Adrenal gland (tissue), 12 donors: ENCODE measurements around the gene IFNA8. TPM values are rescaled to one million over a fixed set of nuclear protein-coding genes. Genes with fewer than 3 reads are reported as not detected.

Source experiments
- DNase-seq, 7 donors: peaks; one replicate each; pipeline ENCODE4 v3.0.0-alpha.2; 2019 to 2020
- H3K27ac ChIP-seq, 5 donors: fragments of 200-600 bp; sonication (generic) in 4 of 5; 1 replicate in 3 of 5; 2 replicates in 2 of 5; pipeline versions ENCODE4 v1.5.1 to v1.8.0; 2016 to 2020; ENCODE audit warnings: mild to moderate bottlenecking in 1 of 5
- H3K27me3 ChIP-seq: fragments of 200-600 bp; 2 replicates; pipeline ENCODE4 v1.8.0; 2021
- H3K36me3 ChIP-seq, 2 donors: fragments of 200-600 bp; replicated peaks in 1 of 2; 1 replicate in 1 of 2; 2 replicates in 1 of 2; pipeline versions ENCODE4 v1.5.1 to v1.8.0; 2018 to 2022
- H3K4me1 ChIP-seq, 2 donors: fragments of 200-600 bp; replicated peaks in 1 of 2; 1 replicate in 1 of 2; 2 replicates in 1 of 2; pipeline versions ENCODE4 v1.5.1 to v1.8.0; 2018 to 2021
- H3K4me3 ChIP-seq, 4 donors: fragments of 200-600 bp; sonication (generic) in 3 of 4; one replicate each; pipeline ENCODE4 v1.5.1; 2016 to 2018
- H3K9me3 ChIP-seq, 3 donors: fragments of 200-600 bp; sonication (generic) in 1 of 3; replicated peaks in 1 of 3; 1 replicate in 2 of 3; 2 replicates in 1 of 3; pipeline versions ENCODE4 v1.5.1 to v1.8.0; 2016 to 2021
- POLR2A ChIP-seq, 2 donors: fragments of 450-650 bp; IDR thresholded peaks; one replicate each; pipeline ENCODE4 v1.6.1; 2017; ENCODE audit warnings: antibody characterized with exemption in 2 of 2, mild to moderate bottlenecking in 2 of 2, moderate library complexity in 1 of 2
- WGBS, 4 donors: extraction: QIAGEN DNeasy Blood & Tissue Kit in 2 of 4; methylation state at CpG; one replicate each; pipeline versions ENCODE4 v1.1.5 to v1.1.7; 2013 to 2017; 5-methylcytosine and 5-hydroxymethylcytosine counted together
- intact Hi-C, 2 donors: fragments of 100-400 bp; cut with DNase I; formaldehyde crosslinking; loops; one replicate each; pipeline versions ENCODE4 v1.14.1 to v1.15.0; 2022 to 2023
- polyA plus RNA-seq, 3 donors: library from polyadenylated mRNA; stranded (reverse); fragments of 200-250 nt in 2 of 3; fragments of 350-450 nt in 1 of 3; fragmentation: Illumina TruSeq in 1 of 3; extraction: RNeasy Lipid Tissue Mini Kit (QIAGEN cat#74804) in 1 of 3; gene quantifications; one replicate each; pipeline ENCODE4 v1.2.3, GENCODE V29; 2013 to 2014
- total RNA-seq, 9 donors: library from RNA; depleted of rRNA in 4 of 9; stranded (reverse); fragments of >200 nt in 4 of 9; fragments of 120-200 nt in 1 of 9; fragmentation: NEBNext Ultra II Directional in 1 of 9; extraction: Animal tissue kit (Norgen Biotek cat#: 25700) in 1 of 9; gene quantifications; one replicate each; pipeline versions ENCODE4 v1.1.0 to v1.2.4, GENCODE V29; 2013 to 2023
- TF ChIP-seq, protein P1 (sequence below), 6 experiments: fragments of 450-650 bp in 4 of 6; fragments of 200-600 bp in 2 of 6; sonication (generic) in 1 of 6; IDR thresholded peaks; 1 replicate in 5 of 6; 2 replicates in 1 of 6; pipeline versions ENCODE4 v1.5.1 to v1.8.0; 2016 to 2021; ENCODE audit warnings: antibody characterized with exemption in 6 of 6, mild to moderate bottlenecking in 2 of 6, moderate library complexity in 1 of 6
- donor health status: healthy with polysubstance abuse.
- donor health status: Bipolar disorder and iron deficiency.
- donor health status: DM: yes; HTN: yes; CAD: no.
- donor health status: DM: no; HTN: no; CAD: no.
- donor health status: DM: no; HTN: no; CAD: no.
- donor health status: DM: yes; HTN: yes; CAD: no.

The IFNA8 gene
- total and polyA plus RNA-seq, 12 donors: not detected

- Histone ChIP-seq H3K9me3 (no peaks in the 10 kb centered on the region), H3K4me1 (no peaks in the 10 kb centered on the region), H3K4me3 (no peak overlapping the region), H3K27ac (no peak overlapping the region), H3K27me3 (no peaks in the 10 kb centered on the region), H3K36me3 (no peaks in the 10 kb centered on the region)
- intact Hi-C loops: no loop called here
- TF ChIP-seq, protein P1, sequence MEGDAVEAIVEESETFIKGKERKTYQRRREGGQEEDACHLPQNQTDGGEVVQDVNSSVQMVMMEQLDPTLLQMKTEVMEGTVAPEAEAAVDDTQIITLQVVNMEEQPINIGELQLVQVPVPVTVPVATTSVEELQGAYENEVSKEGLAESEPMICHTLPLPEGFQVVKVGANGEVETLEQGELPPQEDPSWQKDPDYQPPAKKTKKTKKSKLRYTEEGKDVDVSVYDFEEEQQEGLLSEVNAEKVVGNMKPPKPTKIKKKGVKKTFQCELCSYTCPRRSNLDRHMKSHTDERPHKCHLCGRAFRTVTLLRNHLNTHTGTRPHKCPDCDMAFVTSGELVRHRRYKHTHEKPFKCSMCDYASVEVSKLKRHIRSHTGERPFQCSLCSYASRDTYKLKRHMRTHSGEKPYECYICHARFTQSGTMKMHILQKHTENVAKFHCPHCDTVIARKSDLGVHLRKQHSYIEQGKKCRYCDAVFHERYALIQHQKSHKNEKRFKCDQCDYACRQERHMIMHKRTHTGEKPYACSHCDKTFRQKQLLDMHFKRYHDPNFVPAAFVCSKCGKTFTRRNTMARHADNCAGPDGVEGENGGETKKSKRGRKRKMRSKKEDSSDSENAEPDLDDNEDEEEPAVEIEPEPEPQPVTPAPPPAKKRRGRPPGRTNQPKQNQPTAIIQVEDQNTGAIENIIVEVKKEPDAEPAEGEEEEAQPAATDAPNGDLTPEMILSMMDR (IDR thresholded peaks at IDR 0.05): no peak
- TF ChIP-seq POLR2A (IDR thresholded peaks at IDR 0.05): no peak
- WGBS, 4 donors: 61 to 78% (median 71%) methylated on average over 4 of the region's 4 CpGs
- DNase-seq: no peak
Observed at GRCh38 chr9:21452681-21453080, 43.8 kb downstream of the IFNA8 start.

DNA sequence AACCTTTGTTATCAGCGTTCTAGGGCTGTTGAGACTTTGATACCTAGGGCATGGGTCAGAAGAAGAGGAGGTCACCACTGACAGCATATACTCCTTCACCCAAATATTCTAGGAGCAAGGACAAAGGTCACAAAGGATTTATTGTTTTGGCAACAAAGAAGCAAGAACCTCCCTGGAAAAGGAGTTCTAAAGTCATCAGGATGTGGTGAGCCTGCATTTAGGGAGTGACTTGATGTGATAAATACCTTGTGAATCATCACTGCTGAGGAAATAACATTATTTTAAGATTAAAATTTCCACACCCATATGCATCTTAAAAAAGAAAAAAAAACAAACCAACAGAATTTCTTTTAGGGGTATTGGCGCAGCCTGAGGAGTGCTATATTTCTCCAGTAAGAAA lies 45.2 kb downstream of the IFNA8 start:
- Histone ChIP-seq H3K36me3 (no peaks in the 10 kb centered on the region), H3K4me3 (no peak overlapping the region), H3K27ac (no peak overlapping the region), H3K4me1 (no peaks in the 10 kb centered on the region), H3K27me3 (no peaks in the 10 kb centered on the region), H3K9me3 (no peaks in the 10 kb centered on the region)
- TF ChIP-seq, protein P1 (IDR thresholded peaks at IDR 0.05): no peak
- no peak for TF ChIP-seq POLR2A (IDR thresholded peaks at IDR 0.05)
- no peak for DNase-seq
- intact Hi-C loops: no loop called here
- WGBS, 4 donors: 44 to 65% (median 57%) methylated on average over 2 of the region's 2 CpGs

DNA sequence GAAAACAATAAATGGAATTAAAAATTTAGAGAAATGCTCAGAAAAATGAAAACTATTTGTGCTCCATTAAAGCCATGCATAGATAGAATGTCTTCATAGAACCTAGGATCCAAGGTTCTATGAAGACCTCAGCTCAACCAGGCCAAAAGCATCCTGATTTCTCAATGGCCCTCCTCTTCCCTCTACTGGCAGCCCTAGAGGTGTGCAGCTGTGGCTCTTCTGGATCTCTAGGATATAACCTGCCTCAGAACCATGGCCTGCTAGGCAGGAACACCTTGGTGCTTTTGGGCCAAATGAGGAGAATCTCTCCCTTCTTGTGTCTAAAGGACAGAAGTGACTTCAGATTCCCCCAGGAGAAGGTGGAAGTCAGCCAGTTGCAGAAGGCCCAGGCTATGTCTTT lies 46.4 kb downstream of the IFNA8 start:
- peak in 1 of 7 donors; percentile 9 for DNase-seq
- intact Hi-C loops: no loop called here
- Histone ChIP-seq H3K27ac (no peak overlapping the region), H3K27me3 (no peaks in the 10 kb centered on the region), H3K4me3 (no peak overlapping the region), H3K9me3 (no peaks in the 10 kb centered on the region), H3K4me1 (no peaks in the 10 kb centered on the region), H3K36me3 (no peaks in the 10 kb centered on the region)
- TF ChIP-seq, protein P1 (IDR thresholded peaks at IDR 0.05): peak; percentile 22 to 52 (median 35)
- TF ChIP-seq POLR2A (IDR thresholded peaks at IDR 0.05): no peak

Other genes starting within 250 kb of the IFNA8 start
- not detected for gene IFNA21, start 242.5 kb upstream of the IFNA8 start, total RNA-seq
- not detected for gene IFNA21, start 242.5 kb upstream of the IFNA8 start, polyA plus RNA-seq
- gene IFNA4, start 221.5 kb upstream of the IFNA8 start, total RNA-seq: not detected
- not detected for gene IFNA4, start 221.5 kb upstream of the IFNA8 start, polyA plus RNA-seq
- not detected for gene IFNA7, start 206.9 kb upstream of the IFNA8 start, total RNA-seq
- not detected for gene IFNA7, start 206.9 kb upstream of the IFNA8 start, polyA plus RNA-seq
- not detected for gene IFNA10, start 202.0 kb upstream of the IFNA8 start, total RNA-seq
- gene IFNA10, start 202.0 kb upstream of the IFNA8 start, polyA plus RNA-seq: not detected
- gene IFNA16, start 191.8 kb upstream of the IFNA8 start, total RNA-seq: not detected
- gene IFNA16, start 191.8 kb upstream of the IFNA8 start, polyA plus RNA-seq: not detected
- not detected for gene IFNA17, start 180.9 kb upstream of the IFNA8 start, total RNA-seq
- not detected for gene IFNA17, start 180.9 kb upstream of the IFNA8 start, polyA plus RNA-seq
- not detected for gene IFNA14, start 169.1 kb upstream of the IFNA8 start, total RNA-seq
- not detected for gene IFNA14, start 169.1 kb upstream of the IFNA8 start, polyA plus RNA-seq
- under 1 TPM in 1 of 9 donors, not detected in 8; 0.72 TPM for gene IFNA5, start 103.8 kb upstream of the IFNA8 start, total RNA-seq
- gene IFNA5, start 103.8 kb upstream of the IFNA8 start, polyA plus RNA-seq: not detected
- gene KLHL9, start 73.7 kb upstream of the IFNA8 start, total RNA-seq: 10 to 100 TPM; 16.6 to 30.4 (median 21.9) TPM
- 10 to 100 TPM in 1 of 3 donors, 1 to 10 TPM in 2; 6.7 to 20.3 (median 7.4) TPM for gene KLHL9, start 73.7 kb upstream of the IFNA8 start, polyA plus RNA-seq
- not detected for gene IFNA6, start 58.2 kb upstream of the IFNA8 start, total RNA-seq
- not detected for gene IFNA6, start 58.2 kb upstream of the IFNA8 start, polyA plus RNA-seq
- gene IFNA13, start 41.1 kb upstream of the IFNA8 start, total RNA-seq: not detected
- not detected for gene IFNA13, start 41.1 kb upstream of the IFNA8 start, polyA plus RNA-seq
- not detected for gene IFNA2, start 23.7 kb upstream of the IFNA8 start, total RNA-seq
- gene IFNA2, start 23.7 kb upstream of the IFNA8 start, polyA plus RNA-seq: not detected
- not detected for gene IFNA1, start 31.3 kb downstream of the IFNA8 start, total RNA-seq
- not detected for gene IFNA1, start 31.3 kb downstream of the IFNA8 start, polyA plus RNA-seq
- gene IFNE, start 73.2 kb downstream of the IFNA8 start, total RNA-seq: not detected
- not detected for gene IFNE, start 73.2 kb downstream of the IFNA8 start, polyA plus RNA-seq